GM18951 (cell line): ENCODE results near the gene ERGIC3.

Experiments
- POLR2A ChIP-seq: IDR thresholded peaks from 4 replicates; pipeline ENCODE4 v1.6.1; 2011; ENCODE audit warnings: mild to moderate bottlenecking; ENCODE audit not compliant: insufficient read length, insufficient read depth; ENCODE audit errors: extremely low read depth
- in situ Hi-C: fragments of 300-500 bp; cut with MboI; formaldehyde crosslinking; loops from one replicate; pipeline ENCODE4 v1.12.0; 2022; ENCODE audit warnings: low sequenced_read_pairs, mixed read lengths, inconsistent platforms; ENCODE audit not compliant: unreplicated experiment

Gene ERGIC3

GRCh38 chr20:35560541-35560940, 18.7 kb downstream of the ERGIC3 start:
- in situ Hi-C loops: no loop called here
- no peak for TF ChIP-seq POLR2A

GRCh38 chr20:35561268-35561667, 19.4 kb downstream of the ERGIC3 start:
- in situ Hi-C loops: no loop called here
- TF ChIP-seq POLR2A: no peak

GRCh38 chr20:35561671-35562070, 19.8 kb downstream of the ERGIC3 start:
- TF ChIP-seq POLR2A: no peak
- in situ Hi-C loops: no loop called here

GRCh38 chr20:35562541-35563110, 20.7 kb downstream of the ERGIC3 start:
- in situ Hi-C loops: no loop called here
- no peak for TF ChIP-seq POLR2A

GRCh38 chr20:35563834-35564233, 22.0 kb downstream of the ERGIC3 start:
- in situ Hi-C loops: no loop called here
- no peak for TF ChIP-seq POLR2A

- no peak for TF ChIP-seq POLR2A
- in situ Hi-C loops: no loop called here
Measured at GRCh38 chr20:35564905-35565304, 23.0 kb downstream of the ERGIC3 start.

- in situ Hi-C loops: no loop called here
Measured at GRCh38 chr20:35568645-35569044, 26.8 kb downstream of the ERGIC3 start.

GRCh38 chr20:35571555-35571954, 29.7 kb downstream of the ERGIC3 start:
- TF ChIP-seq POLR2A: no peak
- in situ Hi-C loops: no loop called here

More at GRCh38 chr20:35568645-35569044, 26.8 kb downstream of the ERGIC3 start:
- TF ChIP-seq POLR2A: no peak

- in situ Hi-C loops: no loop called here
- TF ChIP-seq POLR2A: no peak
Measured at GRCh38 chr20:35572838-35573237, 31.0 kb downstream of the ERGIC3 start.

- in situ Hi-C loops: no loop called here
- no peak for TF ChIP-seq POLR2A
Measured at GRCh38 chr20:35575958-35576357, 34.1 kb downstream of the ERGIC3 start.

GRCh38 chr20:35576816-35577215, 34.9 kb downstream of the ERGIC3 start:
- TF ChIP-seq POLR2A: no peak
- in situ Hi-C loops: no loop called here

GRCh38 chr20:35578469-35578868, 36.6 kb downstream of the ERGIC3 start:
- no peak for TF ChIP-seq POLR2A
- in situ Hi-C loops: no loop called here

GRCh38 chr20:35579196-35579595, 37.3 kb downstream of the ERGIC3 start:
- in situ Hi-C loops: no loop called here
- TF ChIP-seq POLR2A: no peak

GRCh38 chr20:35582131-35582530, 40.3 kb downstream of the ERGIC3 start:
- in situ Hi-C loops: no loop called here
- TF ChIP-seq POLR2A: no peak
